Tibial nerve (tissue), 3 donors: ENCODE data around the gene TFRC.

Source experiments
- CTCF ChIP-seq, 5 experiments: fragments of 200-600 bp in 3 of 5; fragments of 450-650 bp in 2 of 5; sonication (generic) in 3 of 5; IDR thresholded peaks; one replicate each; pipeline ENCODE4 v1.5.1; 2016 to 2019; ENCODE audit warnings: antibody characterized with exemption in 5 of 5, mild to moderate bottlenecking in 3 of 5, moderate library complexity in 2 of 5
- POLR2A ChIP-seq, 2 donors: fragments of 450-650 bp; IDR thresholded peaks; one replicate each; pipeline ENCODE4 v1.6.1; 2017; ENCODE audit warnings: antibody characterized with exemption in 2 of 2, mild to moderate bottlenecking in 2 of 2, moderate library complexity in 2 of 2

GRCh38 chr3:196082619-196082971, 705 bp upstream of the TFRC start:
- TF ChIP-seq CTCF (IDR thresholded peaks at IDR 0.05), result no peak
- no peak for TF ChIP-seq POLR2A (IDR thresholded peaks at IDR 0.05)
